ENCODE results near the gene LIN52. TPM values are rescaled to one million over a fixed set of nuclear protein-coding genes. Genes with fewer than 3 reads are reported as not detected.

LIN52 gene
- total and polyA plus RNA-seq, 4 donors, result 7.1 to 13.7 (median 8.2) TPM

DNA sequence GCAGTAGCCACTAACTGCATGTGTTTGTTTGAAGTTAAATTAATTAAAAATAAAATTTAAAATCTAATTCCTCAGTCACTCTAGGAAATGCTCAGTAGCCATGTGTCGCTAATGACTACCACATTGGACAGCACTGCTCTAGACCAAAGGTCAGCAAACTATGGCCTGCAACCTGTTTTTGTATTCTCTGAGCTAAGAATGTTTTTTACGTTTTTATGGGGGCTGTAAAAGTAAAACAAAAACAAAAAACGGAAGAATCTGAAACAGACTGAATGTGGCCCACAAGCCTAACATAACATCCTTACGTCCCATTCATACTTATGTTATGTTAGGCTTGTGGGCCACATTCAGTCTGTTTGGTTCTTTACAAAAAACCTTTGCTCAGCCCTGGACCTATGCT lies 57.8 kb downstream of the LIN52 start:
- H3K27me3 ChIP-seq (ENCODE audit: control insufficient read depth in 3 of 3, insufficient read depth in 3 of 3, low read length in 2 of 3), result no peaks in the 10 kb centered on the region
- H3K4me3 ChIP-seq, result no peak overlapping the region
- TF ChIP-seq, protein P1, sequence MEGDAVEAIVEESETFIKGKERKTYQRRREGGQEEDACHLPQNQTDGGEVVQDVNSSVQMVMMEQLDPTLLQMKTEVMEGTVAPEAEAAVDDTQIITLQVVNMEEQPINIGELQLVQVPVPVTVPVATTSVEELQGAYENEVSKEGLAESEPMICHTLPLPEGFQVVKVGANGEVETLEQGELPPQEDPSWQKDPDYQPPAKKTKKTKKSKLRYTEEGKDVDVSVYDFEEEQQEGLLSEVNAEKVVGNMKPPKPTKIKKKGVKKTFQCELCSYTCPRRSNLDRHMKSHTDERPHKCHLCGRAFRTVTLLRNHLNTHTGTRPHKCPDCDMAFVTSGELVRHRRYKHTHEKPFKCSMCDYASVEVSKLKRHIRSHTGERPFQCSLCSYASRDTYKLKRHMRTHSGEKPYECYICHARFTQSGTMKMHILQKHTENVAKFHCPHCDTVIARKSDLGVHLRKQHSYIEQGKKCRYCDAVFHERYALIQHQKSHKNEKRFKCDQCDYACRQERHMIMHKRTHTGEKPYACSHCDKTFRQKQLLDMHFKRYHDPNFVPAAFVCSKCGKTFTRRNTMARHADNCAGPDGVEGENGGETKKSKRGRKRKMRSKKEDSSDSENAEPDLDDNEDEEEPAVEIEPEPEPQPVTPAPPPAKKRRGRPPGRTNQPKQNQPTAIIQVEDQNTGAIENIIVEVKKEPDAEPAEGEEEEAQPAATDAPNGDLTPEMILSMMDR (IDR thresholded peaks at IDR 0.05; ENCODE audit: control extremely low read depth, extremely low read depth), result no peak
- peaks cover 2 to 15% (median 7%) of the 10 kb centered on the region in 5 donors for H3K4me1 ChIP-seq (ENCODE audit: control insufficient read depth in 5 of 5, insufficient read depth in 5 of 5, low read length in 5 of 5)
- peaks cover 0 to 5% (median 0%) of the 10 kb centered on the region in 4 donors for H3K36me3 ChIP-seq (ENCODE audit: control insufficient read depth in 4 of 4, insufficient read depth in 4 of 4, low read length in 4 of 4)
- ATAC-seq (ENCODE audit: insufficient read depth, low FRiP score) (no peak), DNase-seq (no peak)
- H3K9me3 ChIP-seq (ENCODE audit: control insufficient read depth in 4 of 4, insufficient read depth in 3 of 4, low read length in 3 of 4), result no peaks in the 10 kb centered on the region
- H3K9ac ChIP-seq (ENCODE audit: insufficient read depth in 1 of 2, low read length in 2 of 2), result no peak overlapping the region
- no peak overlapping the region for H3K27ac ChIP-seq (ENCODE audit: low read depth in 1 of 2, low read length in 1 of 2)
- 81 to 89% methylated on average over 4 of the region's 4 CpGs for WGBS, 2 donors

DNA sequence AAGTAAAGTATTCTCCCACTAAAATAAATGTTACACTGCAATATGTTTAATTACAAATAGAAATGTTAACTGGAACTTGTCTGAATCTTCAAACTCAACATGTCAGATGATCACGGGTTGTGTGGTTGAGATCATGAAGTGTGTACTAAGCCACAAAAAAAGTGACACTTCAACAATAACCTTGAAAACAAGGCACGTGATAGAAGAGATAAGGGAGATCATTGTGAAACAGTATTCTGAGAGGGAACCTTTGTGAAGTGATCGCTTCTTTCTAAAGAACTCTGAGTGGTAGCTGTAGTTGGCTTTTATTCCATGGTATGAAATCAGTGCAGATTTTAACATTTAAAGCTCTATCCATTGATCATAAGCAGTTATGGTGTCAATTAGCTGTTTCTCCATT lies 60.0 kb downstream of the LIN52 start:
- Histone ChIP-seq H3K36me3 (ENCODE audit: control insufficient read depth in 4 of 4, insufficient read depth in 4 of 4, low read length in 4 of 4) (peaks cover 0 to 5% (median 0%) of the 10 kb centered on the region in 4 donors), H3K4me1 (ENCODE audit: control insufficient read depth in 5 of 5, insufficient read depth in 5 of 5, low read length in 5 of 5) (peaks cover 2 to 15% (median 7%) of the 10 kb centered on the region in 5 donors), H3K9me3 (ENCODE audit: control insufficient read depth in 4 of 4, insufficient read depth in 3 of 4, low read length in 3 of 4) (no peaks in the 10 kb centered on the region), H3K9ac (ENCODE audit: insufficient read depth in 1 of 2, low read length in 2 of 2) (no peak overlapping the region), H3K27ac (ENCODE audit: low read depth in 1 of 2, low read length in 1 of 2) (no peak overlapping the region), H3K27me3 (ENCODE audit: control insufficient read depth in 3 of 3, insufficient read depth in 3 of 3, low read length in 2 of 3) (no peaks in the 10 kb centered on the region), H3K4me3 (no peak overlapping the region)
- TF ChIP-seq, protein P1 (IDR thresholded peaks at IDR 0.05; ENCODE audit: control extremely low read depth, extremely low read depth), result no peak
- no peak for ATAC-seq (ENCODE audit: insufficient read depth, low FRiP score)
- DNase-seq, result no peak
- 60 to 70% methylated on average over 3 of the region's 3 CpGs for WGBS, 2 donors

DNA sequence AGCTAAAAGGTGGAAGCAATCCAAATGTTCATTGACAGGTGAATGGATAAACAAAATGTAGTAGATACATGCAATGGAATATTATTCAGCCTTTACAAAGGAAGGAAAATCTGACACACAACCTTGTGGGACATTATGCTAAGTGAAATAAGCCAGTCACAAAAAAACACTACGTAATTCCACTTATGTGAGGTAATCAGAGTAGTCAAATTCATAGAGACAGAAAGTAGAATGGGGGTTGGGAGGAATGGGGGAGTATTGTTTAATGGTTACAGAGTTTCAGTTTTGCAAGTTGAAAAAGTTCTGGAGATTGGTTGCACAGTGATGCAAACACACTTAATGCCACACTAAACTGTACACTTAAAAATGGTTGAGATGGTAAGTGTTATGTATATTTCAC lies 62.8 kb downstream of the LIN52 start:
- ATAC-seq (ENCODE audit: insufficient read depth, low FRiP score), result no peak

More for the DNA sequence above, 62.8 kb downstream of the LIN52 start:
- Histone ChIP-seq H3K36me3 (ENCODE audit: control insufficient read depth in 4 of 4, insufficient read depth in 4 of 4, low read length in 4 of 4) (peaks cover 0 to 5% (median 0%) of the 10 kb centered on the region in 4 donors), H3K4me3 (no peak overlapping the region), H3K4me1 (ENCODE audit: control insufficient read depth in 5 of 5, insufficient read depth in 5 of 5, low read length in 5 of 5) (no peaks in the 10 kb centered on the region), H3K27ac (ENCODE audit: low read depth in 1 of 2, low read length in 1 of 2) (no peak overlapping the region), H3K9me3 (ENCODE audit: control insufficient read depth in 4 of 4, insufficient read depth in 3 of 4, low read length in 3 of 4) (no peaks in the 10 kb centered on the region), H3K27me3 (ENCODE audit: control insufficient read depth in 3 of 3, insufficient read depth in 3 of 3, low read length in 2 of 3) (no peaks in the 10 kb centered on the region), H3K9ac (ENCODE audit: insufficient read depth in 1 of 2, low read length in 2 of 2) (no peak overlapping the region)
- TF ChIP-seq, protein P1 (IDR thresholded peaks at IDR 0.05; ENCODE audit: control extremely low read depth, extremely low read depth), result no peak
- peak in 1 of 3 donors; percentile 1 for DNase-seq
- WGBS, 2 donors, result 80 to 81% methylated on average over 1 of the region's 1 CpG
